Left lung (tissue), 10 donors: ENCODE measurements around the gene TPRA1. TPM values are rescaled to one million over a fixed set of nuclear protein-coding genes. Genes with fewer than 3 reads are reported as not detected.
A peak's percentile ranks its signal among the peaks of the same experiment; 100 is the strongest.

ENCODE experiments used
- ATAC-seq: fragments of 200-7000 bp; cut with Tn5 transposase; one replicate; pipeline ENCODE4 v1.9.1; 2020; ENCODE audit warnings: moderate library complexity
- DNase-seq, 4 donors: peaks; one replicate each; pipeline ENCODE4 v3.0.0-alpha.2; 2013 to 2020
- H3K27ac ChIP-seq, 2 donors: fragments of 200-600 bp; sonication (generic) in 1 of 2; one replicate each; pipeline versions ENCODE4 v1.5.0 to v1.8.0; 2020 to 2021
- H3K27me3 ChIP-seq, 2 donors: fragments of 200-600 bp; sonication (generic) in 1 of 2; one replicate each; pipeline versions ENCODE4 v1.5.0 to v1.8.0; 2020 to 2021
- H3K36me3 ChIP-seq, 2 donors: fragments of 200-600 bp; sonication (generic) in 1 of 2; one replicate each; pipeline versions ENCODE4 v1.5.0 to v1.8.0; 2020 to 2021
- H3K4me1 ChIP-seq, 2 donors: fragments of 200-600 bp; one replicate each; pipeline ENCODE4 v1.8.0; 2021
- H3K4me3 ChIP-seq, 2 donors: fragments of 200-600 bp; sonication (generic) in 1 of 2; one replicate each; pipeline versions ENCODE4 v1.5.0 to v1.8.0; 2020 to 2021; ENCODE audit warnings: mild to moderate bottlenecking in 1 of 2
- H3K9me3 ChIP-seq, 2 donors: fragments of 200-600 bp; sonication (generic) in 1 of 2; one replicate each; pipeline versions ENCODE4 v1.5.0 to v1.8.0; 2020 to 2021
- intact Hi-C, 2 donors: fragments of 100-400 bp; cut with DNase I; formaldehyde crosslinking; loops; one replicate each; pipeline versions ENCODE4 v1.11.2 to v1.14.2; 2022
- polyA plus RNA-seq, 6 donors: library from polyadenylated mRNA; unstranded; fragments of 120-200 nt; gene quantifications; one replicate each; pipeline ENCODE4 v1.2.1, GENCODE V29; 2013; ENCODE audit not compliant: insufficient read length in 6 of 6
- total RNA-seq, 2 donors: library from RNA; stranded (reverse); fragmentation: NEBNext Ultra II Directional; extraction: Animal tissue kit (Norgen Biotek cat#: 25700); gene quantifications; one replicate each; pipeline ENCODE4 v1.2.1, GENCODE V29; 2021
- TF ChIP-seq, protein P1 (sequence below), 2 donors: fragments of 200-600 bp; sonication (generic) in 1 of 2; IDR thresholded peaks; one replicate each; pipeline versions ENCODE4 v1.5.0 to v1.8.0; 2021; ENCODE audit warnings: antibody characterized with exemption in 2 of 2
- donor health status: DM: no; HTN: yes; CAD: no.
- donor health status: DM: no; HTN: no; CAD: no.

The TPRA1 gene
- total and polyA plus RNA-seq, 8 donors = 25.1 to 40.5 (median 32.0) TPM

DNA sequence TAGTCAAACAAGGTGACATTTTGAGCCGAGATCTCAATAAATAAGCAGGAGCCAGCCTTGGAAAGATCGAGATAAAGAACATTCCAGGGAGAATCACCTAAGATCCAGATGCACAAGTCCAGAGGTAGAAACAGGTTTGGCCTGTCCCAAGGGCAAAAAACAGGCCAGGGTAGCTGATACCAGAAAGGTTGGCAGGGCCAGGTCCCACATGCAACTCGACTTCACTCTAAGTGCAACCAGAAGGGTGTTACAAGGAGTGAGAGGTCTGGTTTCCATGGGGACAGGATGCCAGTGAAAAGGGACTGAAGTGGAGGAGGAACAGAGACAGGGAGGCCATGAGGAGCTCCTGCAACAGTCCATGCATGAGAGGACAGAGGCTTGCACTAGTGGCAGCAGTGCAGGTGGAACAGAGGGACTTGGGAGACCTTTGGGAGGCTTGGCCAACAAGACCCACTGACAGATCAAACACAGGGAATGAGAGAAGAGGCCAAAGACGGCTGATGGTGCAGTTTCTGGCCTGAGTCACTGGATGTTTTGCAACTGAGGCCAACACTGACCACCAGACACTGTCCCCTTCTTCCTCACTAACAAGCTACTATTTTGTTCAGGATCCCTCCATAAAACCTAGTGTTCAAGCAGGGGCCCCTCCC, 5.2 kb downstream of the TPRA1 start:
- Histone ChIP-seq H3K36me3 (peaks cover 0 to 9% of the 10 kb centered on the region in 2 donors), H3K4me1 (peaks cover 7 to 59% of the 10 kb centered on the region in 2 donors), H3K9me3 (no peaks in the 10 kb centered on the region), H3K27me3 (no peaks in the 10 kb centered on the region), H3K27ac (no peak overlapping the region), H3K4me3 (no peak overlapping the region)
- peak; percentile 8 for ATAC-seq
- intact Hi-C loops = no loop called here
- DNase-seq = no peak
- TF ChIP-seq, protein P1, sequence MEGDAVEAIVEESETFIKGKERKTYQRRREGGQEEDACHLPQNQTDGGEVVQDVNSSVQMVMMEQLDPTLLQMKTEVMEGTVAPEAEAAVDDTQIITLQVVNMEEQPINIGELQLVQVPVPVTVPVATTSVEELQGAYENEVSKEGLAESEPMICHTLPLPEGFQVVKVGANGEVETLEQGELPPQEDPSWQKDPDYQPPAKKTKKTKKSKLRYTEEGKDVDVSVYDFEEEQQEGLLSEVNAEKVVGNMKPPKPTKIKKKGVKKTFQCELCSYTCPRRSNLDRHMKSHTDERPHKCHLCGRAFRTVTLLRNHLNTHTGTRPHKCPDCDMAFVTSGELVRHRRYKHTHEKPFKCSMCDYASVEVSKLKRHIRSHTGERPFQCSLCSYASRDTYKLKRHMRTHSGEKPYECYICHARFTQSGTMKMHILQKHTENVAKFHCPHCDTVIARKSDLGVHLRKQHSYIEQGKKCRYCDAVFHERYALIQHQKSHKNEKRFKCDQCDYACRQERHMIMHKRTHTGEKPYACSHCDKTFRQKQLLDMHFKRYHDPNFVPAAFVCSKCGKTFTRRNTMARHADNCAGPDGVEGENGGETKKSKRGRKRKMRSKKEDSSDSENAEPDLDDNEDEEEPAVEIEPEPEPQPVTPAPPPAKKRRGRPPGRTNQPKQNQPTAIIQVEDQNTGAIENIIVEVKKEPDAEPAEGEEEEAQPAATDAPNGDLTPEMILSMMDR (IDR thresholded peaks at IDR 0.05) = no peak

DNA sequence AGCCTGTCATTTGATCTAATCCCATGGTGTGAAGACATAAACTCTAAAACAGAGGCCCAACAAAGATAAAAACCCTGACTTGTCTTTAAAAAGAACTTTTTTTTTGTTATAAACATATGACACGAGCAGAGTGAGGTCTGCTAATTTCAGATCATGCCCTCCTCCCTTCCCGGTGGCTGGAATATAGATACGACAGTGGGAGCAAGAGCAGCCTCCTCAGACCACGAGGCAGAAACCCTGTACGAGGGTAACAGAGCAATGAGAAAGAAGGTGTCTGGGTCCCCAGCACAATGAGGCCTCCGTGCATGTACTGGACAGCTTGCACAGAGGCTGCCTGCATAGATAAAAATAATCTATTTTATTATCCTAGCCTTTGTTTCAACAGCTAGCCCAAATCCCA, 5.8 kb downstream of the TPRA1 start:
- H3K4me3 ChIP-seq = no peak overlapping the region
- no peak for ATAC-seq
- intact Hi-C loops = no loop called here
- TF ChIP-seq, protein P1 (IDR thresholded peaks at IDR 0.05) = no peak
- H3K4me1 ChIP-seq = peaks cover 7 to 62% of the 10 kb centered on the region in 2 donors
- no peak overlapping the region for H3K27ac ChIP-seq
- no peak for DNase-seq
- H3K27me3 ChIP-seq = no peaks in the 10 kb centered on the region
- peaks cover 0 to 10% of the 10 kb centered on the region in 2 donors for H3K36me3 ChIP-seq
- H3K9me3 ChIP-seq = no peaks in the 10 kb centered on the region

DNA sequence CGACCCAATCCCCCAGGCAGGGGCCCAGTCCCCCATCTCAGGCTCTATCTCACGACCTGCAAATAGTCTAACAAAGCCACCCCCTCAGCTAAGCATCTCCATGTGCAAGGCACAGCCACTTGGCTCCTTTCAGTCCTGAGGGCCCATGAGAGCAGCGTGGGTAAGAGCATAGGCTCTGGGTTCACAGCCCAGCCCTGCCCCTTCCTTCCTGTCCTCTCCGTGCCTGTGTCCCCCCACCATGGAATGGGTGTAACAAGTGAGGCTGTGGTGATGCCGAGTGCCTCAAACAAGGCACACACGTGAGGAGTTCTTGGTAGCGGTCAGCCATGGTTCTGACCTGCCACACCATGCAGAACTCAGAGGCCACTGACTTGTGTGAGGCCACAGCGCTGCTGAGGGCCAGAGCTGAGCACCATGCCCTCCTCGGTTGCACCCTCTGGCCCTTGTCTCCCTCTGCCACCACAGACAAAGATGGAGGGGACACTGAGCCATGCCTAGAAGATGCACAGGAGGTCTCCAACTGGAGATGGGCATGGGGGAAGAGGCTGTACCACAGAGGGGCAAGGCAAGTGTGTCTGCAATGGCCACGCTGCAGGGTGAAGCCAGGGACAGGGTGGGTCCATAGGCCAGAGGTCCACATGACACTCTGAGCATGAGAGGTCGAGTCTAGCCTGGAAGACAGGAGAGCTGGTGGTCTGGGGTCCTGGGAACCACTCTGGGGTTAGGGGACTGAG, 10.0 kb downstream of the TPRA1 start:
- no peak for DNase-seq
- H3K27ac ChIP-seq = no peak overlapping the region
- TF ChIP-seq, protein P1 (IDR thresholded peaks at IDR 0.05) = no peak
- peaks cover 0 to 47% of the 10 kb centered on the region in 2 donors for H3K36me3 ChIP-seq
- H3K9me3 ChIP-seq = no peaks in the 10 kb centered on the region
- ATAC-seq = no peak
- H3K4me3 ChIP-seq = no peak overlapping the region
- H3K27me3 ChIP-seq = no peaks in the 10 kb centered on the region
- peaks cover 0 to 24% of the 10 kb centered on the region in 2 donors for H3K4me1 ChIP-seq
- intact Hi-C loops = no loop called here

DNA sequence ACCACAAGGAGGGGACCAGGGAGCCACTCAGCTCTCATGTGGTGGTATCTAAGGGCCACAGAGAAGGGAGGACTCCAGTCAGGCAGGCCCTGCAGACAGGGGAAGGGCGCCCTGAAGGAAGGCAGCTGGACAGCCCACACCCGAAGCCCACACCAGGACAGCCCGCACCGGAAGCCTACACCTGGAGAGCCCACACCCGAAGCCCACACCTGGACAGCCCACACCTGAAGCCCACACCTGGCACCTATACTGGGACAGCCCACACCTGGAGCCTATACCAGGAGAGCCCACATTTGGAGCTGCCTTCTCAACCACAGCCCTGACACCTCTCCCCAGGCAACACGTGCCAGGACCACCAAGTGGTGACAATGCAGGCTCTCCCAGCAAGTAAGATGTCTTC, 11.7 kb downstream of the TPRA1 start:
- Histone ChIP-seq H3K4me1 (peaks cover 0 to 26% of the 10 kb centered on the region in 2 donors), H3K36me3 (peaks cover 0 to 58% of the 10 kb centered on the region in 2 donors), H3K9me3 (no peaks in the 10 kb centered on the region), H3K4me3 (no peak overlapping the region), H3K27me3 (no peaks in the 10 kb centered on the region), H3K27ac (no peak overlapping the region)
- intact Hi-C loops = loop anchor here in 1 of 2 donors (10.0 kb wide), 1 partner anchor 386 kb away; no protein-coding TSS in a partner anchor
- TF ChIP-seq, protein P1 (IDR thresholded peaks at IDR 0.05) = no peak
- ATAC-seq (no peak), DNase-seq (no peak)

DNA sequence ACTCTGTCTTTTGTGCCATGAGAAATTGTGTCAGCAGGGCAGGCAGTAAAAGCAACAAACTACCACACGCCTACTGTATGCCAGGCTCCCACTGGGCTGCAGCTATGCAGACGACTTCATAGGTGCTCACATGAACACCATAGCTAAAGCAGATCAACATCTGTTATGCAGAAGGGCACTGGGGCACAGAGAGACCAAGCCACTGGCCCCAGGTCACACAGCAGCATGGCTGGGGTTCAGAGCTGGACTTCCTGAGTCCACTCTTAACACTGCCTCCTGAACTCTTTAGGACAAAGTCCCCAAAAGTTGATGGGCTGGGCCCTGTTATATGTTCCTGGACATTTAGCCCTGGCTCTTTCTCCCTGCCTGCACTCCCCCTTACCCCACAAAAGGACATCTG, 12.4 kb downstream of the TPRA1 start:
- DNase-seq (no peak), ATAC-seq (no peak)
- Histone ChIP-seq H3K27me3 (no peaks in the 10 kb centered on the region), H3K4me1 (peaks cover 0 to 26% of the 10 kb centered on the region in 2 donors), H3K9me3 (no peaks in the 10 kb centered on the region), H3K4me3 (no peak overlapping the region), H3K36me3 (peaks cover 0 to 58% of the 10 kb centered on the region in 2 donors), H3K27ac (no peak overlapping the region)
- intact Hi-C loops = loop anchor here in 1 of 2 donors (10.0 kb wide), 1 partner anchor 387 kb away; no protein-coding TSS in a partner anchor
- TF ChIP-seq, protein P1 (IDR thresholded peaks at IDR 0.05) = no peak
